Body of pancreas (tissue), 4 donors: ENCODE measurements around the gene RAP1GAP2.

Experiments used
- CTCF ChIP-seq, 7 experiments: fragments of 450-650 bp in 4 of 7; fragments of 200-600 bp in 3 of 7; sonication (generic) in 3 of 7; IDR thresholded peaks; one replicate each; pipeline ENCODE4 v1.5.1; 2016 to 2019; ENCODE audit warnings: antibody characterized with exemption in 7 of 7
- POLR2A ChIP-seq, 3 donors: fragments of 450-650 bp; IDR thresholded peaks; one replicate each; pipeline ENCODE4 v1.6.1; 2016; ENCODE audit warnings: antibody characterized with exemption in 3 of 3, mild to moderate bottlenecking in 2 of 3

- no peak for TF ChIP-seq CTCF (IDR thresholded peaks at IDR 0.05)
- TF ChIP-seq POLR2A (IDR thresholded peaks at IDR 0.05): no peak
Measured at GRCh38 chr17:3033741-3034577, 237.7 kb downstream of the RAP1GAP2 start.
